Astrocyte of the spinal cord (primary cell): ENCODE data around the gene ADCY9.

Experiments
- DNase-seq: peaks from one replicate; pipeline ENCODE4 v3.0.0; 2011; ENCODE audit warnings: low read depth, low spot score
- H3K4me3 ChIP-seq: 2 replicates; pipeline ENCODE4 v1.5.1; 2011; ENCODE audit warnings: low read depth, mild to moderate bottlenecking, low read length, moderate library complexity
- in situ Hi-C: cut with HindIII; loops from 2 replicates; pipeline ENCODE4 v1.10.0; 2017; ENCODE audit warnings: low sequenced_read_pairs
- TF ChIP-seq, protein P1 (sequence below): IDR thresholded peaks from 2 replicates; pipeline ENCODE4 v1.5.1; 2012; ENCODE audit warnings: low read depth, mild to moderate bottlenecking, low read length, inconsistent platforms

Gene ADCY9

GRCh38 chr16:4070936-4071335 lies 45.3 kb downstream of the ADCY9 start:
- in situ Hi-C loops = no loop called here
- TF ChIP-seq, protein P1, sequence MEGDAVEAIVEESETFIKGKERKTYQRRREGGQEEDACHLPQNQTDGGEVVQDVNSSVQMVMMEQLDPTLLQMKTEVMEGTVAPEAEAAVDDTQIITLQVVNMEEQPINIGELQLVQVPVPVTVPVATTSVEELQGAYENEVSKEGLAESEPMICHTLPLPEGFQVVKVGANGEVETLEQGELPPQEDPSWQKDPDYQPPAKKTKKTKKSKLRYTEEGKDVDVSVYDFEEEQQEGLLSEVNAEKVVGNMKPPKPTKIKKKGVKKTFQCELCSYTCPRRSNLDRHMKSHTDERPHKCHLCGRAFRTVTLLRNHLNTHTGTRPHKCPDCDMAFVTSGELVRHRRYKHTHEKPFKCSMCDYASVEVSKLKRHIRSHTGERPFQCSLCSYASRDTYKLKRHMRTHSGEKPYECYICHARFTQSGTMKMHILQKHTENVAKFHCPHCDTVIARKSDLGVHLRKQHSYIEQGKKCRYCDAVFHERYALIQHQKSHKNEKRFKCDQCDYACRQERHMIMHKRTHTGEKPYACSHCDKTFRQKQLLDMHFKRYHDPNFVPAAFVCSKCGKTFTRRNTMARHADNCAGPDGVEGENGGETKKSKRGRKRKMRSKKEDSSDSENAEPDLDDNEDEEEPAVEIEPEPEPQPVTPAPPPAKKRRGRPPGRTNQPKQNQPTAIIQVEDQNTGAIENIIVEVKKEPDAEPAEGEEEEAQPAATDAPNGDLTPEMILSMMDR = no peak
- no peak for DNase-seq
- H3K4me3 ChIP-seq = no peak overlapping the region

GRCh38 chr16:4067262-4068001 lies 48.8 kb downstream of the ADCY9 start:
- no peak overlapping the region for H3K4me3 ChIP-seq
- no peak for DNase-seq
- TF ChIP-seq, protein P1 = no peak
- in situ Hi-C loops = no loop called here

DNA sequence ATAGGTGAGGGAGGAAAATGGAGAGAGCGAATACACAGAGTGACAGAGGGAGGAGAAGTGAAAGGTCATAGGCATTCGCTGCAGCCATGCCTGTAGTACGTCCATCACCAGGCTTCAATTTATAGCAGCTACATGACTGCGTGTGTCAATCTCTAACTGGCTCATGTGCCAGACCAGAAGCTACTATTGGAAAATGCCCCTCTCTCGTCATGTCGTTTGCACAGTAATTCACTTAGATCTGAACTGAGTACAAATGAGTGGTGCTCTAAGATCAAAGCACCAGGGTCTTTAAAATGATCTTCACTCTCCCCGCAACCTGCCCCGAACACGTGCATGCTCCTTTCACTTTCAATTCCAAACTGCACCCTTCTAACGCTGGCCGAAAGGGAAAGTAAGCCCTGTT lies 51.3 kb downstream of the ADCY9 start:
- in situ Hi-C loops = no loop called here
- TF ChIP-seq, protein P1 = no peak
- DNase-seq = no peak
- H3K4me3 ChIP-seq = no peak overlapping the region

GRCh38 chr16:4062212-4062802 lies 53.9 kb downstream of the ADCY9 start:
- TF ChIP-seq, protein P1 = no peak
- H3K4me3 ChIP-seq = no peak overlapping the region
- no peak for DNase-seq
- in situ Hi-C loops = no loop called here

- in situ Hi-C loops = no loop called here
- TF ChIP-seq, protein P1 = no peak
Observed at GRCh38 chr16:4060823-4061222, 55.4 kb downstream of the ADCY9 start.

DNA sequence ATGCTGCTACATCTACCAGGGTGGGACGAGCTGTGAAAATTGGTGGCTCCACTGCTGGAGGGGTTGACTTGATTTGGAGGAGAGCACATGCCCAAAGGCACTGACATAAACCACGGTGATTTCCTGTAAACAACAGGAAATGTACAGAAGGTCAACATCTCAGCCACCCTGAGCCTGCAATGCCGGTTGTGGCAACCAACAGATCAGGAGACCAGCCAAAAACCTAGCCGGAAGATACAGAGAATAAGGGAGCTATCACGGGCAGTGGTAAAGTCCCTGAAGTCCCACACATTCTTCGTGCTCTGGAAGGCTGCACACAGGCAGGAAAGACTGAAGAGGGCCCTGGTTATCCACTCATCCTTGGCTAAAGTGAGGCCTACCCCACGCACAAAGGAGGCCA lies 56.2 kb downstream of the ADCY9 start:
- in situ Hi-C loops = no loop called here
- TF ChIP-seq, protein P1 = no peak
- no peak overlapping the region for H3K4me3 ChIP-seq
- no peak for DNase-seq

More at GRCh38 chr16:4060823-4061222, 55.4 kb downstream of the ADCY9 start:
- DNase-seq = peak; percentile 10
- H3K4me3 ChIP-seq = no peak overlapping the region
